Aorta (tissue), 5 donors: ENCODE measurements around the gene IBSP. TPM values are rescaled to one million over a fixed set of nuclear protein-coding genes. Genes with fewer than 3 reads are reported as not detected.

ENCODE experiments used
- ATAC-seq: fragments of 200-7000 bp; cut with Tn5 transposase; one replicate; pipeline ENCODE4 v1.9.1; 2022; ENCODE audit warnings: moderate library complexity; ENCODE audit not compliant: low FRiP score
- DNase-seq, 2 donors: peaks; one replicate each; pipeline ENCODE4 v3.0.0-alpha.2; 2020
- H3K27ac ChIP-seq, 2 donors: one replicate each; pipeline ENCODE4 v1.5.1; 2013; ENCODE audit warnings: low read length in 2 of 2, mild to moderate bottlenecking in 2 of 2, moderate library complexity in 2 of 2, control low read depth in 1 of 2, inconsistent platforms in 1 of 2, low read depth in 1 of 2
- H3K27me3 ChIP-seq, 2 donors: one replicate each; pipeline ENCODE4 v1.6.1; 2013; ENCODE audit warnings: control low read depth in 1 of 2, low read length in 1 of 2, mild to moderate bottlenecking in 1 of 2, moderate library complexity in 1 of 2; ENCODE audit not compliant: insufficient read depth in 2 of 2, control insufficient read depth in 1 of 2
- H3K36me3 ChIP-seq, 2 donors: one replicate each; pipeline ENCODE4 v1.6.1; 2013; ENCODE audit warnings: control low read depth in 1 of 2, low read length in 1 of 2, mild to moderate bottlenecking in 1 of 2; ENCODE audit not compliant: insufficient read depth in 2 of 2, control insufficient read depth in 1 of 2
- H3K4me1 ChIP-seq, 2 donors: one replicate each; pipeline ENCODE4 v1.6.1; 2013; ENCODE audit warnings: low read length in 2 of 2, control low read depth in 1 of 2, mild to moderate bottlenecking in 1 of 2, moderate library complexity in 1 of 2; ENCODE audit not compliant: insufficient read depth in 2 of 2, control insufficient read depth in 1 of 2
- H3K4me3 ChIP-seq, 2 donors: one replicate each; pipeline ENCODE4 v1.5.1; 2013; ENCODE audit warnings: low read length in 2 of 2, control low read depth in 1 of 2, mild to moderate bottlenecking in 1 of 2
- H3K9me3 ChIP-seq: one replicate; pipeline ENCODE4 v1.6.1; 2013; ENCODE audit warnings: mild to moderate bottlenecking, low read length; ENCODE audit not compliant: control insufficient read depth
- WGBS, 2 donors: extraction: QIAGEN DNeasy Blood & Tissue Kit; methylation state at CpG; one replicate each; pipeline ENCODE4 v1.1.7; 2013; 5-methylcytosine and 5-hydroxymethylcytosine counted together
- intact Hi-C, 2 donors: fragments of 100-400 bp; cut with DNase I; formaldehyde crosslinking; loops; one replicate each; pipeline versions ENCODE4 v1.14.2 to v1.15.0; 2022
- polyA plus RNA-seq, 2 donors: library from polyadenylated mRNA; stranded (reverse); fragments of 200-250 nt; gene quantifications; one replicate each; pipeline ENCODE4 v1.2.3, GENCODE V29; 2013
- total RNA-seq, 2 donors: library from RNA; stranded (reverse); fragmentation: NEBNext Ultra II Directional; extraction: Animal tissue kit (Norgen Biotek cat#: 25700); gene quantifications; one replicate each; pipeline ENCODE4 v1.2.1, GENCODE V29; 2021
- donor health status: healthy with polysubstance abuse.
- donor health status: Bipolar disorder and iron deficiency.
- donor health status: DM: no; HTN: no; CAD: no.
- donor health status: DM: no; HTN: no; CAD: no.
- donor health status: DM: yes; HTN: yes; CAD: no.

Gene IBSP
- total and polyA plus RNA-seq, 4 donors = 2.6 TPM; not detected in 3

GRCh38 chr4:87824352-87824751, 25.0 kb downstream of the IBSP start:
- no peak for ATAC-seq
- no peaks in the 10 kb centered on the region for H3K36me3 ChIP-seq
- DNase-seq = no peak
- intact Hi-C loops = no loop called here
- no peaks in the 10 kb centered on the region for H3K4me1 ChIP-seq
- H3K4me3 ChIP-seq = no peak overlapping the region
- no peaks in the 10 kb centered on the region for H3K9me3 ChIP-seq
- H3K27ac ChIP-seq = no peak overlapping the region
- 70 to 88% methylated on average over 1 of the region's 1 CpG for WGBS, 2 donors
- no peaks in the 10 kb centered on the region for H3K27me3 ChIP-seq

- H3K27ac ChIP-seq = no peak within 1 kb of the TSS
- no peaks in the 10 kb centered on the region for H3K36me3 ChIP-seq
- no peak within 1 kb of the TSS for H3K4me3 ChIP-seq
- no peaks in the 10 kb centered on the region for H3K27me3 ChIP-seq
- no peaks in the 10 kb centered on the region for H3K4me1 ChIP-seq
- intact Hi-C loops = no loop called here
- ATAC-seq (no peak), DNase-seq (no peak)
- no peaks in the 10 kb centered on the region for H3K9me3 ChIP-seq
- WGBS, 2 donors = 94 to 95% methylated on average over 2 of the region's 2 CpGs
Measured at GRCh38 chr4:87832669-87833068, 33.3 kb downstream of the IBSP start, which contains the start of gene MEPE. TSS of gene MEPE (plus strand) at chr4:87832969. CDS start at chr4:87834715, 1,746 bp downstream.

DNA sequence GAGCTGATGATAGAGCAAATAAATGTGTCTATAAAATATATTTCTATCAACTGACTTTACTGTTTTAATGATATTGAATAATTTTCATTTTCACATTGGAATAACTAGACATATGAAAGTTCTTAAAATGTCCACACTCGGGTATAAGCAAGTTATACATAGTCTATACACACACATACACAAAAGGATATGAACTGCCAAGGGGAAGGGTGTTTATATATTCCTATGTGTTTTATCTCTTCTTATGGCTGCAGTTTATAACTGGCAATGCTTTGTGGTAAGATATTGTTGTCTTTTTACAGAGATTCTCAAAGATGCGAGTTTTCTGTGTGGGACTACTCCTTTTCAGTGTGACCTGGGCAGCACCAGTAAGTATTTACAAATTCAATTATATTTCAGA, 35.0 kb downstream of the IBSP start:
- WGBS, 2 donors = 83 to 91% methylated on average over 2 of the region's 2 CpGs
- Histone ChIP-seq H3K36me3 (no peaks in the 10 kb centered on the region), H3K27me3 (no peaks in the 10 kb centered on the region), H3K27ac (no peak overlapping the region), H3K4me1 (no peaks in the 10 kb centered on the region), H3K9me3 (no peaks in the 10 kb centered on the region), H3K4me3 (no peak overlapping the region)
- ATAC-seq (no peak), DNase-seq (no peak)
- intact Hi-C loops = no loop called here

DNA sequence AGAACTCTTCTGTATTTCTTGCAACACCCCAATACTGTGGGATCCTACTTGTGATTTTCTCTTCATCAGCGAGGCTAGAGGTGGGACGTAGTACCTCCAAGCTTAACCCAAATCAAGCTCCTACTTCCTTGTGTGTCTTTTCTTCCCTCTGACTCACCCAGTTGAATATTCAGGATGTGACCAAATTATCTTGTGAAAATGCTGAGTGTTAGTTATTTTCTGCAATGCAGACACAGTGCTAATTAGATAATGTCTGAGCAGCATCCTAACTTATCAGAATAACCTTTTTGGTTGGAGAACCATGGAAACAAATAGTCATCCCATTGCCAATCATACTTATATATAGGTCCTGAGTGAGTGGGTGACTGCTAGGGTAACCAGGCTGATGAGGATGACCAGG, 35.8 kb downstream of the IBSP start:
- intact Hi-C loops = loop anchor here in 1 of 2 donors (5.0 kb wide), 2 partner anchors 153 to 288 kb away; no protein-coding TSS in a partner anchor
- no peak for ATAC-seq
- Histone ChIP-seq H3K27ac (no peak overlapping the region), H3K4me3 (no peak overlapping the region), H3K4me1 (no peaks in the 10 kb centered on the region), H3K36me3 (no peaks in the 10 kb centered on the region), H3K9me3 (no peaks in the 10 kb centered on the region), H3K27me3 (no peaks in the 10 kb centered on the region)
- no peak for DNase-seq
- 85 to 94% methylated on average over 2 of the region's 2 CpGs for WGBS, 2 donors

GRCh38 chr4:87835743-87836142, 36.4 kb downstream of the IBSP start:
- ATAC-seq (no peak), DNase-seq (no peak)
- intact Hi-C loops = loop anchor here in 1 of 2 donors (5.0 kb wide), 2 partner anchors 153 to 288 kb away; no protein-coding TSS in a partner anchor
- no peaks in the 10 kb centered on the region for H3K27me3 ChIP-seq
- H3K4me3 ChIP-seq = no peak overlapping the region
- no peak overlapping the region for H3K27ac ChIP-seq
- H3K36me3 ChIP-seq = no peaks in the 10 kb centered on the region
- 88 to 94% methylated on average over 2 of the region's 2 CpGs for WGBS, 2 donors
- no peaks in the 10 kb centered on the region for H3K9me3 ChIP-seq
- H3K4me1 ChIP-seq = no peaks in the 10 kb centered on the region

DNA sequence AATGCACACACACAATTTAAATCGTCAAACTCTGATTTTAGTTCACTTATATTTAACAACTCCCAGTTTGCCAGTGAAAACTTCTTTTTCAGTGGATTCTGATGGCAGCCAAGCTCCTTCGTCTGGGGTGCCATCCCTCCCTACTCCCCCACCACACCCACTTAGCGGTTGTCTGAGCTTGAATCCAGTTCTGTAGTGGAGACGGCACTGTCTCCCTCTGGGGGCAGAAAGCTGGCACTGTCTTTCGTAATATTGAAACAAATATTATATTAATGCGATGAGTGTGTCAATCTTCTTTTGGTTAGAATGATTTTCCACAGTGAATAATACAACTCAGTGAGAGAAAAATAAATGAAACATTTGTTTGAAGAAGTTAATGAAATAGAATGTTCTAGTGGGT, 38.9 kb downstream of the IBSP start:
- intact Hi-C loops = loop anchor here (2.0 to 5.0 kb wide), 3 partner anchors 156 to 295 kb away; no protein-coding TSS in a partner anchor
- H3K36me3 ChIP-seq = no peaks in the 10 kb centered on the region
- whole genome bisulfite sequencing, 2 donors = 71 to 77% methylated on average over 6 of the region's 6 CpGs
- H3K27me3 ChIP-seq = no peaks in the 10 kb centered on the region
- no peaks in the 10 kb centered on the region for H3K4me1 ChIP-seq
- ATAC-seq (no peak), DNase-seq (no peak)
- no peaks in the 10 kb centered on the region for H3K9me3 ChIP-seq
- H3K4me3 ChIP-seq = no peak overlapping the region
- H3K27ac ChIP-seq = no peak overlapping the region

DNA sequence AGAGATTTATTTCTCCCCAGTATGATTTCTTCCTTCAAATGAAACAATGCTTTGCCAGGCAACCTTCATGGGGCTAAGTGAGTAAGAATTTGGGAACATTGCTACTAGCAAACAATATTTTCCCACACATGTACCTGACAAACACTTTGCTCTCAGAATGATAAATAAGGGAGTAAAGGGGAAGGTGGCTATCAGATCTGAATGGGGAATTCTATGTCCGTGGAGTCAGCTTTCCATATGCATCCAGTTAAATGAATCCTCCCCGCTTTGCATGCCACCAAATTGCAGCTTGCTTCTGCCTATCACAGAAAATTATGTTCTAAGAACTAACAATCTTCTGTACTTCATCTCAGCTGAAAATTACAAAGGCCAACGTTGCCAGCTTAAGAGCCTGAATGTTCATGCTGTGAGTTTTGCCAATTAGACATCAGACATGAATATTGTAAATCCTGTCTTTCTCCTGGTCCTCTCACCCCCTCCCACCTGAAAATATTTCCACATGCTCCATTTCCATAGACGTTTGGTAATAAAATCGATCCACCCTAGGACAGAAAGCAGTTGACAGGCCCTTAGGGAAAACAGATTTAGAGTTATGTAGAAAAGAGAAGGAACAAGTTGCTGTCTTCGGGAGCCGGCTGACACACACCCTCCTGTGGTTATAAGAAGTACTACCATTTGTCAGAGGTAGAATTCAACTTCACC, 39.7 kb downstream of the IBSP start:
- H3K9me3 ChIP-seq = no peaks in the 10 kb centered on the region
- WGBS, 2 donors = 28 to 29% methylated on average over 7 of the region's 7 CpGs

DNA sequence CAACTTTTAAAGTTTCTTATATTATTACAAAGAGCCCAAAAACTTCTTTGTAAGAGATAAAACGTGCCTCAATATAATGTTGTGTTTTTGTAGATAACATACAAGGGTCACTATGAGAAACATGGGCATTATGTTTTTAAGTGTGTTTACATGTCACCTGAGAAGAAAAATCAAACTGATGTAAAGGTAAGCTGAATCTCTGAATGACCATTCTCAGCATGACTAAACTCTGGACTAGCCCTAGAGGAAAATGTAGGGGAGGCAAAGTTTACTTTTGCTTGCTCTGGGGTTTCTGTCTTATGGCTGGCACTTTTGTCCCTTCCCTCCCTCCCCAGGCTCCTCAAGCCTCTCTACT, 40.2 kb downstream of the IBSP start:
- H3K4me3 ChIP-seq = no peak overlapping the region
- H3K27ac ChIP-seq = no peak overlapping the region
- peaks cover 0 to 1% of the 10 kb centered on the region in 2 donors for H3K4me1 ChIP-seq
- DNase-seq (no peak), ATAC-seq (no peak)
- WGBS, 2 donors = 0% methylated on average over 1 of the region's 1 CpG
- intact Hi-C loops = loop anchor here (2.0 to 5.0 kb wide), 3 partner anchors 157 to 297 kb away; no protein-coding TSS in a partner anchor
- H3K9me3 ChIP-seq = no peaks in the 10 kb centered on the region
- no peaks in the 10 kb centered on the region for H3K27me3 ChIP-seq
- H3K36me3 ChIP-seq = no peaks in the 10 kb centered on the region

More for the DNA sequence above, 39.7 kb downstream of the IBSP start:
- no peak overlapping the region for H3K27ac ChIP-seq
- H3K27me3 ChIP-seq = no peaks in the 10 kb centered on the region
- DNase-seq (no peak), ATAC-seq (no peak)
- no peaks in the 10 kb centered on the region for H3K36me3 ChIP-seq
- no peak overlapping the region for H3K4me3 ChIP-seq
- intact Hi-C loops = loop anchor here (2.0 to 5.0 kb wide), 3 partner anchors 157 to 296 kb away; no protein-coding TSS in a partner anchor
- H3K4me1 ChIP-seq = peaks cover 0 to 1% of the 10 kb centered on the region in 2 donors

DNA sequence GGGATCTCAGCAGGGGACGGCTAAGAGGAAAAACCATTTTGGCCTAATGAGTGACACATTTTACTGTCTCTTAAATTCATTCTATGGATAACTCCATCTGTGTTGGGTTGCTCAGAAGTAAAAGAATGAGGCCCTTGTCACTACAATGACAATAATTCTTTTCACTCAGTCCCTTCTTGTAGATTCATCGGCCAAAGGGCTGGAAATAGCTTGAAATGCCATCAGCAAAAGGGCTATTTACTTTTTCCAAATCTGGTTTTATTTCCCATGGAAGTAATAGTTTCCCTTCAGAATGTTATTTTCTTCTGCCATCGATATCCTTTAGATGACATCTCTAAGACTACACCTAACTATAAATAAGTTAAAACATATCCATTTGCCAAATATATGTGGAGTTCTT, 40.8 kb downstream of the IBSP start:
- intact Hi-C loops = loop anchor here (10.0 kb wide), 3 partner anchors 365 to 455 kb away; no protein-coding TSS in a partner anchor
- WGBS, 2 donors = 77 to 80% methylated on average over 3 of the region's 3 CpGs

More for the DNA sequence above, 40.8 kb downstream of the IBSP start:
- Histone ChIP-seq H3K36me3 (no peaks in the 10 kb centered on the region), H3K4me1 (peaks cover 0 to 1% of the 10 kb centered on the region in 2 donors), H3K27me3 (no peaks in the 10 kb centered on the region), H3K9me3 (no peaks in the 10 kb centered on the region), H3K4me3 (no peak overlapping the region), H3K27ac (no peak overlapping the region)
- no peak for DNase-seq
- no peak for ATAC-seq
